Activated naive CD8-positive, alpha-beta T cell treated with anti-CD3 and anti-CD28 coated beads, Interleukin-2, amount 50 U/mL, for 24 hours (primary cell): ENCODE measurements around the gene JUN.

Experiments
- ATAC-seq: fragments of 150-1000 bp; cut with Tn5 transposase; one replicate; pipeline ENCODE4 v1.10.0; 2021
- DNase-seq: peaks from one replicate; pipeline ENCODE4 v3.0.0; 2021
- H3K27ac Mint-ChIP-seq: one replicate; pipeline ENCODE4 v1.8.0; 2021; ENCODE audit warnings: mild to moderate bottlenecking, mixed read lengths
- H3K27me3 Mint-ChIP-seq: one replicate; pipeline ENCODE4 v1.8.0; 2021; ENCODE audit warnings: mixed read lengths
- H3K36me3 Mint-ChIP-seq: one replicate; pipeline ENCODE4 v1.8.0; 2021; ENCODE audit warnings: low read depth, mixed read lengths
- H3K4me1 Mint-ChIP-seq: one replicate; pipeline ENCODE4 v1.8.0; 2021; ENCODE audit warnings: mixed read lengths
- H3K4me3 Mint-ChIP-seq: one replicate; pipeline ENCODE4 v1.8.0; 2021; ENCODE audit warnings: mild to moderate bottlenecking, moderate library complexity, mixed read lengths
- H3K9me3 Mint-ChIP-seq: one replicate; pipeline ENCODE4 v1.8.0; 2021; ENCODE audit warnings: mixed read lengths

JUN gene

GRCh38 chr1:58765441-58765840 lies 18.4 kb downstream of the JUN start:
- Mint-ChIP-seq H3K27ac (no peak overlapping the region), H3K4me1 (no peaks in the 10 kb centered on the region), H3K36me3 (no peaks in the 10 kb centered on the region), H3K4me3 (no peak overlapping the region), H3K9me3 (no peaks in the 10 kb centered on the region), H3K27me3 (no peaks in the 10 kb centered on the region)
- no peak for ATAC-seq
- no peak for DNase-seq

- Mint-ChIP-seq H3K36me3 (no peaks in the 10 kb centered on the region), H3K4me1 (no peaks in the 10 kb centered on the region)
Observed at GRCh38 chr1:58765006-58765405, 18.8 kb downstream of the JUN start.

GRCh38 chr1:58764294-58764978 lies 19.4 kb downstream of the JUN start:
- ATAC-seq, result no peak
- H3K4me1 Mint-ChIP-seq, result no peaks in the 10 kb centered on the region
- H3K4me3 Mint-ChIP-seq, result no peak overlapping the region
- no peak for DNase-seq
- H3K27ac Mint-ChIP-seq, result no peak overlapping the region
- no peaks in the 10 kb centered on the region for H3K36me3 Mint-ChIP-seq
- no peaks in the 10 kb centered on the region for H3K27me3 Mint-ChIP-seq
- H3K9me3 Mint-ChIP-seq, result no peaks in the 10 kb centered on the region

More at GRCh38 chr1:58765006-58765405, 18.8 kb downstream of the JUN start:
- H3K27ac Mint-ChIP-seq, result no peak overlapping the region
- no peak overlapping the region for H3K4me3 Mint-ChIP-seq
- DNase-seq (no peak), ATAC-seq (no peak)
- H3K9me3 Mint-ChIP-seq, result no peaks in the 10 kb centered on the region
- no peaks in the 10 kb centered on the region for H3K27me3 Mint-ChIP-seq

GRCh38 chr1:58763214-58763613 lies 20.6 kb downstream of the JUN start:
- no peaks in the 10 kb centered on the region for H3K36me3 Mint-ChIP-seq
- no peak overlapping the region for H3K4me3 Mint-ChIP-seq
- DNase-seq, result no peak
- no peak for ATAC-seq
- H3K4me1 Mint-ChIP-seq, result no peaks in the 10 kb centered on the region
- H3K27me3 Mint-ChIP-seq, result no peaks in the 10 kb centered on the region
- H3K9me3 Mint-ChIP-seq, result no peaks in the 10 kb centered on the region
- H3K27ac Mint-ChIP-seq, result no peak overlapping the region

GRCh38 chr1:58762806-58763205 lies 21.0 kb downstream of the JUN start:
- Mint-ChIP-seq H3K9me3 (no peaks in the 10 kb centered on the region), H3K27me3 (no peaks in the 10 kb centered on the region), H3K4me1 (peaks cover 1% of the 10 kb centered on the region), H3K4me3 (no peak overlapping the region), H3K27ac (no peak overlapping the region), H3K36me3 (no peaks in the 10 kb centered on the region)
- ATAC-seq (no peak), DNase-seq (no peak)

- peak overlapping the region; percentile 92 for H3K27ac Mint-ChIP-seq
- H3K9me3 Mint-ChIP-seq, result peaks cover 7% of the 10 kb centered on the region
- DNase-seq (peak; percentile 74), ATAC-seq (peak; percentile 91)
- peaks cover 10% of the 10 kb centered on the region for H3K36me3 Mint-ChIP-seq
- H3K4me3 Mint-ChIP-seq, result peak overlapping the region; percentile 44
- H3K27me3 Mint-ChIP-seq, result no peaks in the 10 kb centered on the region
- peaks cover 46% of the 10 kb centered on the region for H3K4me1 Mint-ChIP-seq
Observed at GRCh38 chr1:58755468-58755872, 28.4 kb downstream of the JUN start.

GRCh38 chr1:58754683-58755467 lies 29.0 kb downstream of the JUN start:
- H3K27me3 Mint-ChIP-seq, result no peaks in the 10 kb centered on the region
- no peak for ATAC-seq
- H3K4me1 Mint-ChIP-seq, result peaks cover 46% of the 10 kb centered on the region
- peaks cover 10% of the 10 kb centered on the region for H3K36me3 Mint-ChIP-seq
- DNase-seq, result no peak
- H3K4me3 Mint-ChIP-seq, result peak overlapping the region; percentile 44
- peak overlapping the region; percentile 92 for H3K27ac Mint-ChIP-seq
- H3K9me3 Mint-ChIP-seq, result peaks cover 7% of the 10 kb centered on the region

GRCh38 chr1:58754073-58754613 lies 29.7 kb downstream of the JUN start:
- peaks cover 10% of the 10 kb centered on the region for H3K36me3 Mint-ChIP-seq
- H3K27ac Mint-ChIP-seq, result peak overlapping the region; percentile 92
- no peak for DNase-seq
- no peak for ATAC-seq
- H3K4me1 Mint-ChIP-seq, result peaks cover 49% of the 10 kb centered on the region
- H3K27me3 Mint-ChIP-seq, result no peaks in the 10 kb centered on the region
- H3K9me3 Mint-ChIP-seq, result peaks cover 7% of the 10 kb centered on the region
- no peak overlapping the region for H3K4me3 Mint-ChIP-seq

- peaks cover 7% of the 10 kb centered on the region for H3K9me3 Mint-ChIP-seq
- H3K36me3 Mint-ChIP-seq, result peaks cover 10% of the 10 kb centered on the region
- peaks cover 50% of the 10 kb centered on the region for H3K4me1 Mint-ChIP-seq
- no peak for ATAC-seq
- H3K27me3 Mint-ChIP-seq, result no peaks in the 10 kb centered on the region
- DNase-seq, result no peak
- no peak overlapping the region for H3K27ac Mint-ChIP-seq
- no peak overlapping the region for H3K4me3 Mint-ChIP-seq
Observed at GRCh38 chr1:58753431-58753866, 30.4 kb downstream of the JUN start.

GRCh38 chr1:58749646-58750045 lies 34.2 kb downstream of the JUN start:
- Mint-ChIP-seq H3K27me3 (peaks cover 9% of the 10 kb centered on the region), H3K4me3 (no peak overlapping the region), H3K27ac (no peak overlapping the region), H3K36me3 (no peaks in the 10 kb centered on the region), H3K4me1 (peaks cover 24% of the 10 kb centered on the region), H3K9me3 (peaks cover under 1% of the 10 kb centered on the region)
- no peak for DNase-seq
- no peak for ATAC-seq

- ATAC-seq, result no peak
- Mint-ChIP-seq H3K36me3 (no peaks in the 10 kb centered on the region), H3K4me1 (peaks cover 14% of the 10 kb centered on the region), H3K27ac (no peak overlapping the region), H3K9me3 (no peaks in the 10 kb centered on the region), H3K4me3 (no peak overlapping the region), H3K27me3 (peaks cover 9% of the 10 kb centered on the region)
- no peak for DNase-seq
Observed at GRCh38 chr1:58748666-58749065, 35.2 kb downstream of the JUN start.

- Mint-ChIP-seq H3K27me3 (peaks cover 10% of the 10 kb centered on the region), H3K27ac (no peak overlapping the region), H3K36me3 (no peaks in the 10 kb centered on the region), H3K4me1 (peaks cover 3% of the 10 kb centered on the region), H3K4me3 (no peak overlapping the region), H3K9me3 (no peaks in the 10 kb centered on the region)
- DNase-seq, result no peak
- ATAC-seq, result no peak
Observed at GRCh38 chr1:58746757-58747156, 37.1 kb downstream of the JUN start.

GRCh38 chr1:58746182-58746581 lies 37.7 kb downstream of the JUN start:
- H3K4me3 Mint-ChIP-seq, result no peak overlapping the region
- no peaks in the 10 kb centered on the region for H3K9me3 Mint-ChIP-seq
- H3K4me1 Mint-ChIP-seq, result peaks cover 3% of the 10 kb centered on the region
- DNase-seq (no peak), ATAC-seq (no peak)
- H3K27me3 Mint-ChIP-seq, result peaks cover 10% of the 10 kb centered on the region
- no peak overlapping the region for H3K27ac Mint-ChIP-seq
- H3K36me3 Mint-ChIP-seq, result no peaks in the 10 kb centered on the region

GRCh38 chr1:58745666-58746065 lies 38.2 kb downstream of the JUN start:
- Mint-ChIP-seq H3K36me3 (no peaks in the 10 kb centered on the region), H3K9me3 (no peaks in the 10 kb centered on the region), H3K27ac (no peak overlapping the region), H3K27me3 (peaks cover 10% of the 10 kb centered on the region), H3K4me3 (no peak overlapping the region), H3K4me1 (peaks cover 3% of the 10 kb centered on the region)
- DNase-seq (no peak), ATAC-seq (no peak)

- Mint-ChIP-seq H3K4me3 (no peak overlapping the region), H3K27me3 (peaks cover 10% of the 10 kb centered on the region), H3K27ac (no peak overlapping the region), H3K4me1 (peaks cover 3% of the 10 kb centered on the region), H3K9me3 (no peaks in the 10 kb centered on the region), H3K36me3 (no peaks in the 10 kb centered on the region)
- DNase-seq (no peak), ATAC-seq (no peak)
Observed at GRCh38 chr1:58745117-58745516, 38.7 kb downstream of the JUN start.
